Amniotic stem cell (primary cell): ENCODE data around the gene PRG2.

ENCODE experiments used
- DNase-seq: peaks from one replicate; lab custom pipeline; 2025; lab: John Stamatoyannopoulos, UW

Gene PRG2

GRCh38 chr11:57390535-57390934 lies at the start of gene PRG2:
TSS of gene PRG2 (minus strand) at chr11:57390650. CDS start at chr11:57389944, 706 bp downstream.
- no peak for DNase-seq

GRCh38 chr11:57439786-57440185 lies 49.3 kb upstream of the PRG2 start:
- no peak for DNase-seq

GRCh38 chr11:57438345-57439285 lies 48.2 kb upstream of the PRG2 start:
- DNase-seq = no peak

- DNase-seq = no peak
These were observed 45.6 kb upstream of the PRG2 start for GRCh38 chr11:57436031-57436430.

GRCh38 chr11:57434640-57435546 lies 44.4 kb upstream of the PRG2 start:
- DNase-seq = peak; percentile 53

GRCh38 chr11:57432714-57433163 lies 42.3 kb upstream of the PRG2 start:
- peak; percentile 27 for DNase-seq

- DNase-seq = no peak
These were observed 41.7 kb upstream of the PRG2 start for GRCh38 chr11:57432149-57432561.

GRCh38 chr11:57430952-57431351 lies 40.5 kb upstream of the PRG2 start:
- no peak for DNase-seq

- DNase-seq = no peak
These were observed 39.5 kb upstream of the PRG2 start for GRCh38 chr11:57429946-57430345.

GRCh38 chr11:57428643-57429042 lies 38.2 kb upstream of the PRG2 start:
- no peak for DNase-seq

- DNase-seq = no peak
These were observed 37.3 kb upstream of the PRG2 start for GRCh38 chr11:57427727-57428082.

- DNase-seq = peak; percentile 26
These were observed 36.7 kb upstream of the PRG2 start, which contains the start of gene SLC43A3 for GRCh38 chr11:57426929-57427726. TSS of gene SLC43A3 (minus strand) at chr11:57427121. CDS start at chr11:57426172, 949 bp downstream.

GRCh38 chr11:57426439-57426928 lies 36.0 kb upstream of the PRG2 start:
- no peak for DNase-seq

GRCh38 chr11:57425565-57426438 lies 35.4 kb upstream of the PRG2 start:
- no peak for DNase-seq

GRCh38 chr11:57424792-57425564 lies 34.5 kb upstream of the PRG2 start:
- no peak for DNase-seq

- DNase-seq = no peak
These were observed 33.8 kb upstream of the PRG2 start for GRCh38 chr11:57424137-57424791.

GRCh38 chr11:57422669-57423068 lies 32.2 kb upstream of the PRG2 start:
- no peak for DNase-seq

GRCh38 chr11:57421805-57422204 lies 31.4 kb upstream of the PRG2 start:
- DNase-seq = no peak

- no peak for DNase-seq
These were observed 30.6 kb upstream of the PRG2 start for GRCh38 chr11:57421066-57421465.
